ENCODE results near the gene CCL11. TPM values are rescaled to one million over a fixed set of nuclear protein-coding genes. Genes with fewer than 3 reads are reported as not detected.

Gene CCL11
- total RNA-seq, 2 experiments from 2014 or later = not detected

DNA sequence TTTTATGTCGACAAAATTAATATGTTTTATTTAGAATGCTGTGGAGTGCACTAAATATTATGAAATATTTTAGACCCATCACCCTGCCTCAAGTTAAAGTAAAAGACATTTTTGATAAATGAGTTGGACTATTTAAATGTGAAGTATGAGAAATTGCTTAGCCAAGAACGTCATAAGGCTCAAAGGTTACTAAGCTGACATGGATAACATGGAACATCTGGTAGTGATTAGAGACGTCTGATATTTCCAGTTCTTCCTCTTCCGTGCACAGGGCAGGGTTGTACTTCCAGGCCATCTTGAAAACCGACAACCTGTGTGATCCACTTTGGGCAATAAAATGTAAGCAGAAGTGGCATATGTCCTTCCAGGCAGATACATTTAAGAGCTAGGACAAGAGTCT lies 26.5 kb downstream of the CCL11 start:
- no peak overlapping the region for H3K27ac Mint-ChIP-seq
- CTCF ChIA-PET = interaction anchor here (1.1 kb wide), 1 partner anchor 111 kb away, joined by 3 read pairs; no protein-coding TSS in a partner anchor
- TF ChIP-seq, protein P1, sequence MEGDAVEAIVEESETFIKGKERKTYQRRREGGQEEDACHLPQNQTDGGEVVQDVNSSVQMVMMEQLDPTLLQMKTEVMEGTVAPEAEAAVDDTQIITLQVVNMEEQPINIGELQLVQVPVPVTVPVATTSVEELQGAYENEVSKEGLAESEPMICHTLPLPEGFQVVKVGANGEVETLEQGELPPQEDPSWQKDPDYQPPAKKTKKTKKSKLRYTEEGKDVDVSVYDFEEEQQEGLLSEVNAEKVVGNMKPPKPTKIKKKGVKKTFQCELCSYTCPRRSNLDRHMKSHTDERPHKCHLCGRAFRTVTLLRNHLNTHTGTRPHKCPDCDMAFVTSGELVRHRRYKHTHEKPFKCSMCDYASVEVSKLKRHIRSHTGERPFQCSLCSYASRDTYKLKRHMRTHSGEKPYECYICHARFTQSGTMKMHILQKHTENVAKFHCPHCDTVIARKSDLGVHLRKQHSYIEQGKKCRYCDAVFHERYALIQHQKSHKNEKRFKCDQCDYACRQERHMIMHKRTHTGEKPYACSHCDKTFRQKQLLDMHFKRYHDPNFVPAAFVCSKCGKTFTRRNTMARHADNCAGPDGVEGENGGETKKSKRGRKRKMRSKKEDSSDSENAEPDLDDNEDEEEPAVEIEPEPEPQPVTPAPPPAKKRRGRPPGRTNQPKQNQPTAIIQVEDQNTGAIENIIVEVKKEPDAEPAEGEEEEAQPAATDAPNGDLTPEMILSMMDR (IDR thresholded peaks at IDR 0.05) = no peak
- no peak for DNase-seq
- ATAC-seq = no peak
- H3K9me3 Mint-ChIP-seq = no peaks in the 10 kb centered on the region
- H3K36me3 Mint-ChIP-seq (ENCODE audit: low read depth) = no peaks in the 10 kb centered on the region
- intact Hi-C loops (cut with micrococcal nuclease) = no loop called here
- peaks cover 18% of the 10 kb centered on the region for H3K27me3 Mint-ChIP-seq
- H3K4me3 Mint-ChIP-seq = no peak overlapping the region
- POLR2A ChIA-PET = no interaction called here
- H3K4me1 Mint-ChIP-seq (ENCODE audit: low read depth) = no peaks in the 10 kb centered on the region

DNA sequence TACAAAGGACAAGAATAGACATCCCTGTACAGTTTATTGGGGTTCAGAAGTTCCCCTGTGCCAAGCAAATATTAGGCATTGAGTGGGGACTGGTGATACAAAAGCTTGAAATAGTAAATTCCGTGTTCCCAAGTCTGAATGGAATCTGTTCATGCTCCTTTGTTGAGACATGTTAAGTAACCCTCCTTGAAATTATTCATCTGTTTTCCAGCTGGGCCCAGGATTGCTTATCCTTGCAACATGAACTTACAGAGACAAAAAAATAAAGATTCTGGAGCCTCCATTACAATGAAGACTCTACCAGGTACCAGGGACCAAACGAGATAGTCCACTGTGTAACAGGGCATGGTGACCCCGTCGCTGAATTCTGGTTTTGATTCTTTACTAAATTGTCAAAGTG lies 27.6 kb downstream of the CCL11 start:
- H3K4me1 Mint-ChIP-seq (ENCODE audit: low read depth) = no peaks in the 10 kb centered on the region
- H3K27me3 Mint-ChIP-seq = peaks cover 18% of the 10 kb centered on the region
- H3K4me3 Mint-ChIP-seq = no peak overlapping the region
- DNase-seq (no peak), ATAC-seq (no peak)
- TF ChIP-seq, protein P1 (IDR thresholded peaks at IDR 0.05) = no peak
- ChIA-PET CTCF (no interaction called here), POLR2A (no interaction called here)
- H3K9me3 Mint-ChIP-seq = no peaks in the 10 kb centered on the region
- intact Hi-C loops (cut with micrococcal nuclease) = no loop called here
- H3K27ac Mint-ChIP-seq = no peak overlapping the region
- H3K36me3 Mint-ChIP-seq (ENCODE audit: low read depth) = no peaks in the 10 kb centered on the region

DNA sequence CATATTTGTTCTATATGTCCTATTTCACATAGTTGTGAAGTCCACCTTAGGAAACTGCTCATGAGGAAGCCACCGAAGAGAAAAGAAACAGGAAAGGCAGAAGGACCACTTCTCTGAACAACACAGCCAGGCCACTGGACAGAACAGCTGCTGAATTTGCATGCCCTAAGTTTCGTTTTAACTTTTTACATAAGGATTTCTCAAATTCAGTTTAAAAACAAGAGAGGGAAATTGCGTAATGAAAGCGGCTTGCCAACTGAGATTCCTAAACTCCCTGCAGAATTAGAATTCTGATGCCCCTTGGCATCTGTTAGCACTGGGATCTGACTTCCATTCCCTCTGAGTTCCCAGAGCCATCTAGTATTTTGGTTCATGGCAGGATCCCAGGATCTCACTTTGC lies 28.7 kb downstream of the CCL11 start:
- H3K27me3 Mint-ChIP-seq = peaks cover 18% of the 10 kb centered on the region
- TF ChIP-seq, protein P1 (IDR thresholded peaks at IDR 0.05) = no peak
- intact Hi-C loops (cut with micrococcal nuclease) = no loop called here
- POLR2A ChIA-PET = no interaction called here
- DNase-seq = no peak
- no peak overlapping the region for H3K4me3 Mint-ChIP-seq
- H3K9me3 Mint-ChIP-seq = no peaks in the 10 kb centered on the region
- H3K27ac Mint-ChIP-seq = no peak overlapping the region
- no peak for ATAC-seq
- no peaks in the 10 kb centered on the region for H3K36me3 Mint-ChIP-seq (ENCODE audit: low read depth)
- no peaks in the 10 kb centered on the region for H3K4me1 Mint-ChIP-seq (ENCODE audit: low read depth)
- CTCF ChIA-PET = no interaction called here

DNA sequence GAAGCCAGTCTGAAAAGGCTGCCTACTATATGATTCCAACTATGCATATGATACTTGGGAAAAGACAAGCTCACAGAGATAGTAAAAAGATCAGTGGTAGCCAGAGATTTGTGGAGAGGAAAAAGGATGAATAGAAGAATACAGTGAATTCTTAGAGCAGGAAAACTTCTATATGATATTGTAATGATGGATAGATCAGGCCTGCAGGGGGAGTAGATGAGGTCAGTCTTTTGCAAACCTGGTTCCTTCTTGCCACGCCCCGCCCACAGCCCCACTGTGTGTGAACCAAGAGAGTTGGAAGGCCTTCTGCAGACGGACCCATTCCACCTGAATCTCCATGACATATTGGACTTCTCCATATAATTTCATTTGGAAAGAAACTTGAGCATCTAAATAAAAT lies 32.9 kb downstream of the CCL11 start:
- Mint-ChIP-seq H3K4me1 (ENCODE audit: low read depth) (no peaks in the 10 kb centered on the region), H3K36me3 (ENCODE audit: low read depth) (no peaks in the 10 kb centered on the region), H3K27me3 (peaks cover 7% of the 10 kb centered on the region), H3K9me3 (no peaks in the 10 kb centered on the region), H3K4me3 (no peak overlapping the region), H3K27ac (no peak overlapping the region)
- intact Hi-C loops (cut with micrococcal nuclease) = no loop called here
- DNase-seq (peak; percentile 29), ATAC-seq (peak; percentile 45)
- ChIA-PET POLR2A (no interaction called here), CTCF (interaction anchor here (2.0 kb wide), 1 partner anchor 43 kb away, joined by 7 read pairs; no protein-coding TSS in a partner anchor)
- TF ChIP-seq, protein P1 (IDR thresholded peaks at IDR 0.05) = no peak

DNA sequence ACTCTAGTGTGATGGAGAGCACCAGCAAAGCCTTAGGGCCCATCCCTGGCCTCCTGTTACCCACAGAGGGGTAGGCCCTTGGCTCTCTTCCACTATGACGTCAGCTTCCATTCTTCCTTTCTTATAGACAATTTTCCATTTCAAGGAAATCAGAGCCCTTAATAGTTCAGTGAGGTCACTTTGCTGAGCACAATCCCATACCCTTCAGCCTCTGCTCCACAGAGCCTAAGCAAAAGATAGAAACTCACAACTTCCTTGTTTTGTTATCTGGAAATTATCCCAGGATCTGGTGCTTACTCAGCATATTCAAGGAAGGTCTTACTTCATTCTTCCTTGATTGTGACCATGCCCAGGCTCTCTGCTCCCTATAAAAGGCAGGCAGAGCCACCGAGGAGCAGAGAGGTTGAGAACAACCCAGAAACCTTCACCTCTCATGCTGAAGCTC lies 33.5 kb downstream of the CCL11 start, which contains the start of gene CCL8:
Gene CCL8, plus strand, starts transcription at position 397 of the 445 bp plus-strand sequence. CDS start 67 bp downstream, outside the sequence.
- no peak for DNase-seq
- Mint-ChIP-seq H3K27me3 (peaks cover 7% of the 10 kb centered on the region), H3K36me3 (ENCODE audit: low read depth) (no peaks in the 10 kb centered on the region), H3K9me3 (peaks cover 3% of the 10 kb centered on the region), H3K27ac (no peak within 1 kb of the TSS), H3K4me3 (no peak within 1 kb of the TSS), H3K4me1 (ENCODE audit: low read depth) (no peaks in the 10 kb centered on the region)
- TF ChIP-seq, protein P1 (IDR thresholded peaks at IDR 0.05) = no peak
- CTCF ChIA-PET = interaction anchor here (2.0 kb wide), 1 partner anchor 42 kb away, joined by 7 read pairs; no protein-coding TSS in a partner anchor
- ATAC-seq = no peak
- POLR2A ChIA-PET = no interaction called here
- intact Hi-C loops (cut with micrococcal nuclease) = no loop called here
